ENCODE results near the gene SCP2.

The SCP2 gene

GRCh38 chr1:52927212-52928014, at the start of gene SCP2:
TSS of gene SCP2 (plus strand) at chr1:52927276. CDS start at chr1:52927397, 121 bp downstream.
- peak; percentile 31 for DNase-seq (ENCODE audit: low read depth)

- no peak for DNase-seq (ENCODE audit: low read depth)
Measured at GRCh38 chr1:52877554-52877953, 49.5 kb upstream of the SCP2 start.

- DNase-seq (ENCODE audit: low read depth): no peak
Measured at GRCh38 chr1:52880206-52880605, 46.9 kb upstream of the SCP2 start.

GRCh38 chr1:52887483-52887882, 39.6 kb upstream of the SCP2 start:
- no peak for DNase-seq (ENCODE audit: low read depth)

- no peak for DNase-seq (ENCODE audit: low read depth)
Measured at GRCh38 chr1:52892424-52893215, 34.5 kb upstream of the SCP2 start.

GRCh38 chr1:52899445-52899894, 27.6 kb upstream of the SCP2 start:
- no peak for DNase-seq (ENCODE audit: low read depth)

GRCh38 chr1:52900402-52900801, 26.7 kb upstream of the SCP2 start:
- no peak for DNase-seq (ENCODE audit: low read depth)

GRCh38 chr1:52901384-52901783, 25.7 kb upstream of the SCP2 start:
- no peak for DNase-seq (ENCODE audit: low read depth)

GRCh38 chr1:52904208-52904926, 22.7 kb upstream of the SCP2 start:
- no peak for DNase-seq (ENCODE audit: low read depth)

- no peak for DNase-seq (ENCODE audit: low read depth)
Measured at GRCh38 chr1:52904927-52905698, 22.0 kb upstream of the SCP2 start.

- no peak for DNase-seq (ENCODE audit: low read depth)
Measured at GRCh38 chr1:52906135-52906603, 20.9 kb upstream of the SCP2 start.

GRCh38 chr1:52907068-52907811, 19.8 kb upstream of the SCP2 start:
- no peak for DNase-seq (ENCODE audit: low read depth)

GRCh38 chr1:52907812-52908153, 19.3 kb upstream of the SCP2 start:
- no peak for DNase-seq (ENCODE audit: low read depth)

GRCh38 chr1:52911541-52911940, 15.5 kb upstream of the SCP2 start:
- no peak for DNase-seq (ENCODE audit: low read depth)

GRCh38 chr1:52913014-52913413, 14.1 kb upstream of the SCP2 start:
- DNase-seq (ENCODE audit: low read depth): no peak

- DNase-seq (ENCODE audit: low read depth): no peak
Measured at GRCh38 chr1:52913537-52913936, 13.5 kb upstream of the SCP2 start.

- DNase-seq (ENCODE audit: low read depth): no peak
Measured at GRCh38 chr1:52914463-52914862, 12.6 kb upstream of the SCP2 start.

GRCh38 chr1:52915211-52915854, 11.7 kb upstream of the SCP2 start:
- no peak for DNase-seq (ENCODE audit: low read depth)

GRCh38 chr1:52915855-52916220, 11.2 kb upstream of the SCP2 start:
- DNase-seq (ENCODE audit: low read depth): no peak

GRCh38 chr1:52916241-52916975, 10.7 kb upstream of the SCP2 start:
- DNase-seq (ENCODE audit: low read depth): no peak

Data from fibroblast of the conjunctiva (primary cell).